ENCODE results near the gene NR3C2. TPM values are rescaled to one million over a fixed set of nuclear protein-coding genes. Genes with fewer than 3 reads are reported as not detected.

NR3C2 gene
- total and polyA plus RNA-seq, 12 donors: 2.2 to 28.6 (median 23.3) TPM

GRCh38 chr4:148436512-148436911, 5.7 kb downstream of the NR3C2 start:
- Histone ChIP-seq H3K36me3 (peaks cover 0 to 8% (median 0%) of the 10 kb centered on the region in 9 donors), H3K27me3 (peaks cover 0 to 22% (median 0%) of the 10 kb centered on the region in 7 donors), H3K4me3 (no peak overlapping the region), H3K4me1 (peaks cover 0 to 96% (median 62%) of the 10 kb centered on the region in 9 donors), H3K9me3 (no peaks in the 10 kb centered on the region), H3K27ac (peak overlapping the region in 9 of 10 donors; percentile 3 to 73 (median 56))
- no peak for TF ChIP-seq CTCF (IDR thresholded peaks at IDR 0.05)
- intact Hi-C loops (cut with DNase I): no loop called here
- DNase-seq: no peak
- peak in 6 of 8 donors; percentile 21 to 67 (median 52) for ATAC-seq
- 47% methylated on average over 7 of the region's 7 CpGs for WGBS, 2 donors

- Histone ChIP-seq H3K9me3 (no peaks in the 10 kb centered on the region), H3K27me3 (peaks cover 0 to 15% (median 0%) of the 10 kb centered on the region in 7 donors), H3K27ac (peak overlapping the region in 9 of 10 donors; percentile 3 to 73 (median 56)), H3K4me3 (no peak overlapping the region), H3K36me3 (peaks cover 0 to 8% (median 0%) of the 10 kb centered on the region in 9 donors), H3K4me1 (peaks cover 0 to 98% (median 63%) of the 10 kb centered on the region in 9 donors)
- no peak for TF ChIP-seq CTCF (IDR thresholded peaks at IDR 0.05)
- intact Hi-C loops (cut with DNase I): no loop called here
- peak; percentile 30 to 32 for DNase-seq
- peak in 7 of 8 donors; percentile 16 to 77 (median 57) for ATAC-seq
- WGBS, 2 donors: 60 to 65% methylated on average over 16 of the region's 16 CpGs
These were observed 6.4 kb downstream of the NR3C2 start for GRCh38 chr4:148435654-148436406.

- ATAC-seq: no peak
- H3K4me3 ChIP-seq: no peak overlapping the region
- DNase-seq: no peak
- intact Hi-C loops (cut with DNase I): loop anchor here in 2 of 10 donors (5.0 kb wide), 2 partner anchors 37 to 137 kb away; no protein-coding TSS in a partner anchor
- H3K9me3 ChIP-seq: no peaks in the 10 kb centered on the region
- peaks cover 0 to 98% (median 58%) of the 10 kb centered on the region in 9 donors for H3K4me1 ChIP-seq
- H3K36me3 ChIP-seq: peaks cover 0 to 8% (median 0%) of the 10 kb centered on the region in 9 donors
- no peak for TF ChIP-seq CTCF (IDR thresholded peaks at IDR 0.05)
- WGBS, 2 donors: 49 to 65% methylated on average over 2 of the region's 2 CpGs
- peaks cover 0 to under 1% (median 0%) of the 10 kb centered on the region in 7 donors for H3K27me3 ChIP-seq
- H3K27ac ChIP-seq: no peak overlapping the region
These were observed 8.0 kb downstream of the NR3C2 start for GRCh38 chr4:148434075-148434773.

- no peaks in the 10 kb centered on the region for H3K27me3 ChIP-seq
- WGBS, 2 donors: 88 to 91% methylated on average over 4 of the region's 4 CpGs
- peaks cover 0 to 91% (median 44%) of the 10 kb centered on the region in 9 donors for H3K4me1 ChIP-seq
- no peak overlapping the region for H3K4me3 ChIP-seq
- peaks cover 0 to 8% (median 0%) of the 10 kb centered on the region in 9 donors for H3K36me3 ChIP-seq
- H3K27ac ChIP-seq: no peak overlapping the region
- no peak for TF ChIP-seq CTCF (IDR thresholded peaks at IDR 0.05)
- no peak for ATAC-seq
- intact Hi-C loops (cut with DNase I): loop anchor here in 2 of 10 donors (5.0 kb wide), 2 partner anchors 34 to 134 kb away; no protein-coding TSS in a partner anchor
- no peaks in the 10 kb centered on the region for H3K9me3 ChIP-seq
- no peak for DNase-seq
These were observed 10.8 kb downstream of the NR3C2 start for GRCh38 chr4:148431401-148431800.

Data from heart right ventricle (tissue), 16 donors.